Nephron progenitor cell (in vitro differentiated cells): ENCODE data around the gene TTLL4.

ENCODE experiments used
- DNase-seq: peaks from one replicate; pipeline ENCODE4 v3.0.0; 2021
- H3K27ac Mint-ChIP-seq: 2 replicates; pipeline ENCODE4 v1.8.0; 2021; ENCODE audit warnings: mild to moderate bottlenecking, moderate library complexity, mixed read lengths
- H3K27me3 Mint-ChIP-seq: 2 replicates; pipeline ENCODE4 v1.8.0; 2021; ENCODE audit warnings: mild to moderate bottlenecking, low read depth, mixed read lengths; ENCODE audit not compliant: poor library complexity
- H3K36me3 Mint-ChIP-seq: 2 replicates; pipeline ENCODE4 v1.8.0; 2021; ENCODE audit warnings: low read depth, mixed read lengths
- H3K4me1 Mint-ChIP-seq: 2 replicates; pipeline ENCODE4 v1.8.0; 2021; ENCODE audit warnings: mixed read lengths
- H3K4me3 Mint-ChIP-seq: 2 replicates; pipeline ENCODE4 v1.8.0; 2021; ENCODE audit warnings: mild to moderate bottlenecking, moderate library complexity, mixed read lengths
- H3K9me3 Mint-ChIP-seq: 2 replicates; pipeline ENCODE4 v1.8.0; 2021; ENCODE audit warnings: mild to moderate bottlenecking, moderate library complexity, mixed read lengths
- TF ChIP-seq, protein P1 (sequence below): fragments of 200-600 bp; sonication (generic); IDR thresholded peaks from 2 replicates; pipeline ENCODE4 v1.5.0; 2021; ENCODE audit warnings: antibody characterized with exemption

TTLL4 gene

DNA sequence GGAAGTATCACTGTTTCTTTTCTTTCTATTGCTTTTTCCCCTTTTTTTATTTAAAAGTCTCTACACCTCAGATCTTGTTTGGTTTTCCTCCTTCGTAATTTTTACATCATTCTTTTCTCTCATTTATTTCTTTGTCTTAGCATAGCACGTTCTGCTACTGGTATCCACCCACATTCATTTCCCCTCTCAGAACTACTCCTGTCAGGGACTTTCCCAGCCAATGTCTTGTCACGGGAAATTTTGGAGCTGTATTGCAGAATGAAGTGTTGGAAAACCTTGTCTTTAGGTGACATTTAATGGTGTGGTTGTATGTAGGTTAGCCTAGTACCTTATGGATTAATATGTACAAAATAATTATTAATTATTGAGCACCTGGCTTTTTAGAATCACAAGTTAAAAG, 34.0 kb downstream of the TTLL4 start:
- no peaks in the 10 kb centered on the region for H3K27me3 Mint-ChIP-seq
- DNase-seq, result no peak
- peaks cover 75% of the 10 kb centered on the region for H3K36me3 Mint-ChIP-seq
- TF ChIP-seq, protein P1, sequence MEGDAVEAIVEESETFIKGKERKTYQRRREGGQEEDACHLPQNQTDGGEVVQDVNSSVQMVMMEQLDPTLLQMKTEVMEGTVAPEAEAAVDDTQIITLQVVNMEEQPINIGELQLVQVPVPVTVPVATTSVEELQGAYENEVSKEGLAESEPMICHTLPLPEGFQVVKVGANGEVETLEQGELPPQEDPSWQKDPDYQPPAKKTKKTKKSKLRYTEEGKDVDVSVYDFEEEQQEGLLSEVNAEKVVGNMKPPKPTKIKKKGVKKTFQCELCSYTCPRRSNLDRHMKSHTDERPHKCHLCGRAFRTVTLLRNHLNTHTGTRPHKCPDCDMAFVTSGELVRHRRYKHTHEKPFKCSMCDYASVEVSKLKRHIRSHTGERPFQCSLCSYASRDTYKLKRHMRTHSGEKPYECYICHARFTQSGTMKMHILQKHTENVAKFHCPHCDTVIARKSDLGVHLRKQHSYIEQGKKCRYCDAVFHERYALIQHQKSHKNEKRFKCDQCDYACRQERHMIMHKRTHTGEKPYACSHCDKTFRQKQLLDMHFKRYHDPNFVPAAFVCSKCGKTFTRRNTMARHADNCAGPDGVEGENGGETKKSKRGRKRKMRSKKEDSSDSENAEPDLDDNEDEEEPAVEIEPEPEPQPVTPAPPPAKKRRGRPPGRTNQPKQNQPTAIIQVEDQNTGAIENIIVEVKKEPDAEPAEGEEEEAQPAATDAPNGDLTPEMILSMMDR, result no peak
- H3K9me3 Mint-ChIP-seq, result no peaks in the 10 kb centered on the region
- no peak overlapping the region for H3K27ac Mint-ChIP-seq
- no peaks in the 10 kb centered on the region for H3K4me1 Mint-ChIP-seq
- H3K4me3 Mint-ChIP-seq, result no peak overlapping the region

- no peaks in the 10 kb centered on the region for H3K9me3 Mint-ChIP-seq
- H3K36me3 Mint-ChIP-seq, result peaks cover 75% of the 10 kb centered on the region
- no peak overlapping the region for H3K27ac Mint-ChIP-seq
- TF ChIP-seq, protein P1, result no peak
- no peak overlapping the region for H3K4me3 Mint-ChIP-seq
- DNase-seq, result no peak
- no peaks in the 10 kb centered on the region for H3K27me3 Mint-ChIP-seq
- no peaks in the 10 kb centered on the region for H3K4me1 Mint-ChIP-seq
These were observed 34.5 kb downstream of the TTLL4 start for GRCh38 chr2:218745160-218745558.

DNA sequence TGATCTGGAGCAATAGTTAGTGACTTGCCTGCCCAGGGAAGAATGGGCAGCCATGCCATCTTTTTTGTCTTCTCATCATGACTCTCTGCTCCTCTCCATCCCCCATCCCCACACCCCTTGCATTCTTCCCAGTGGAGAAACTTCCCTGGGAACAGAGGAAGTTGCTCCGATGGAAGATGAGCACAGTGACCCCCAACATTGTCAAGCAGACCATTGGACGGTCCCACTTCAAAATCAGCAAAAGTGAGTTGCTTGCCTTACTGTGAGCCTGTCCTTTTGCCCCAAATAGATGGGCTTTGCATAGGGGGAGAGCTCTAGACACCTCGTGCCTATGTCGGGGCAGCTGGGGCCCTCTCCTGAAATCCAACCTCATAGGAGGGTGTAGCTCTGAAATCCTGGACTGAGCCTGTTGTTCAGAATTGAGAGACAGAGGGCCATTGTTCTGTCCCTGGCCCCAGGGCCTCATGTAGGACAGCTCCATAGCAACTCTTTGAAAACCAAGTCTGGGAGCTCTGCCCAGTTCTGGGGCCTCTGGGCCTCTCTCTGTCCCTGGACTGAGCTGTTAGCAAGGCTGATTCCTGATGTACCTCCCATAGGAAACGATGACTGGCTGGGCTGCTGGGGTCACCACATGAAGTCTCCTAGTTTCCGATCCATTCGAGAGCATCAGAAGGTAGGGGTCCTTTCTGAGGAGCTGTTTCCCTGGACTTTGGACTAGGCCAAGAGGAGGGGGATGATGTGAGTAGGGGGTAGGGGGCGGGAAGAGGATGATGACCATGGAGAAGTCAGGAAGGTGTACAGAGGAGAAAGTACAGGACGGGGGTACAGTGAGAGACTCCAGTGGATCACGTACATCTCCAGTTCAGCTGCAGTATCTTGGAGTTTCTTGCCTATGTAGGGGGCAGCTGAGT, 35.2 kb downstream of the TTLL4 start:
- peaks cover 76% of the 10 kb centered on the region for H3K36me3 Mint-ChIP-seq
- no peak for DNase-seq

GRCh38 chr2:218746470-218746795, 35.8 kb downstream of the TTLL4 start:
- H3K27ac Mint-ChIP-seq, result no peak overlapping the region
- no peak for DNase-seq
- TF ChIP-seq, protein P1, result no peak
- H3K4me1 Mint-ChIP-seq, result no peaks in the 10 kb centered on the region
- H3K9me3 Mint-ChIP-seq, result no peaks in the 10 kb centered on the region
- no peaks in the 10 kb centered on the region for H3K27me3 Mint-ChIP-seq
- no peak overlapping the region for H3K4me3 Mint-ChIP-seq
- peaks cover 76% of the 10 kb centered on the region for H3K36me3 Mint-ChIP-seq

More for the DNA sequence above, 35.2 kb downstream of the TTLL4 start:
- no peaks in the 10 kb centered on the region for H3K27me3 Mint-ChIP-seq
- H3K4me3 Mint-ChIP-seq, result no peak overlapping the region
- no peaks in the 10 kb centered on the region for H3K9me3 Mint-ChIP-seq
- H3K4me1 Mint-ChIP-seq, result no peaks in the 10 kb centered on the region
- H3K27ac Mint-ChIP-seq, result no peak overlapping the region
- TF ChIP-seq, protein P1, result no peak

DNA sequence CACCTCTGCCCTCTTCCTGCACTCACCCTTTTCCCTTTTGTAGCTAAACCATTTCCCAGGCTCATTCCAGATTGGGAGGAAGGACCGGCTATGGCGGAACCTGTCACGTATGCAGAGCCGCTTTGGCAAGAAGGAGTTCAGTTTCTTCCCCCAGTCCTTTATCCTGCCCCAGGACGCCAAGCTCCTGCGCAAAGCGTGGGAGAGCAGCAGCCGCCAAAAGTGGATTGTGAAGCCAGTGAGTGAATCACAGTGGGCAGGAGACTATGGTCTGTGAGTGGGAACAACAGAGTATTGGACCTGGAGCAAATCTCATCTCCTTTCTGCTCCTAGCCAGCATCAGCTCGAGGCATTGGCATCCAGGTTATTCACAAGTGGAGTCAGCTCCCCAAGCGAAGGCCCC, 36.3 kb downstream of the TTLL4 start:
- no peak overlapping the region for H3K27ac Mint-ChIP-seq
- TF ChIP-seq, protein P1, result no peak
- H3K4me1 Mint-ChIP-seq, result no peaks in the 10 kb centered on the region
- H3K36me3 Mint-ChIP-seq, result peaks cover 76% of the 10 kb centered on the region
- H3K4me3 Mint-ChIP-seq, result no peak overlapping the region
- H3K27me3 Mint-ChIP-seq, result no peaks in the 10 kb centered on the region
- H3K9me3 Mint-ChIP-seq, result no peaks in the 10 kb centered on the region
- no peak for DNase-seq
